Osteoblast (primary cell): Measurements from ENCODE around the gene ZFX. TPM values are rescaled to one million over a fixed set of nuclear protein-coding genes. Genes with fewer than 3 reads are reported as not detected.
"Not testable (repeated sequence)": the region's sequence is repeated elsewhere in the genome, so short reads cannot be mapped to it uniquely, and the experiment has no call there.

Experiments used
- DNase-seq: peaks from one replicate; pipeline ENCODE4 v3.0.0; 2011; ENCODE audit warnings: low spot score, mixed read lengths; ENCODE audit not compliant: insufficient read length; ENCODE audit errors: missing footprints
- H2AFZ ChIP-seq: 2 replicates; pipeline ENCODE4 v1.6.0; 2011; ENCODE audit warnings: mild to moderate bottlenecking, low read length
- H3K27ac ChIP-seq: 2 replicates; pipeline ENCODE4 v1.5.1; 2011; ENCODE audit warnings: mild to moderate bottlenecking, low read depth, low read length, moderate library complexity
- H3K27me3 ChIP-seq: 2 replicates; pipeline ENCODE4 v1.6.0; 2012; ENCODE audit warnings: mild to moderate bottlenecking, control low read depth, inconsistent platforms, low read length, moderate library complexity; ENCODE audit not compliant: insufficient read depth
- H3K36me3 ChIP-seq: 2 replicates; pipeline ENCODE4 v1.5.1; 2011; ENCODE audit warnings: mild to moderate bottlenecking, low read length, control low read depth, moderate library complexity; ENCODE audit not compliant: insufficient read depth
- H3K4me1 ChIP-seq: 2 replicates; pipeline ENCODE4 v1.5.1; 2011; ENCODE audit warnings: mild to moderate bottlenecking, low read length, control low read depth, moderate library complexity; ENCODE audit not compliant: insufficient read depth
- H3K4me2 ChIP-seq: 2 replicates; pipeline ENCODE4 v1.6.0; 2011; ENCODE audit warnings: mild to moderate bottlenecking, low read length; ENCODE audit not compliant: insufficient read depth
- H3K4me3 ChIP-seq: fragments of 200-600 bp; sonication (generic); 3 replicates; pipeline ENCODE4 v1.5.1; 2012; ENCODE audit warnings: mild to moderate bottlenecking, low read length, inconsistent platforms; ENCODE audit not compliant: insufficient read depth
- H3K79me2 ChIP-seq: 2 replicates; pipeline ENCODE4 v1.6.0; 2012; ENCODE audit warnings: mild to moderate bottlenecking, low read length, control low read depth, inconsistent platforms; ENCODE audit not compliant: insufficient read depth
- H3K9me3 ChIP-seq: 2 replicates; pipeline ENCODE4 v1.5.1; 2011; ENCODE audit warnings: low read depth, low read length, control low read depth
- H4K20me1 ChIP-seq: 2 replicates; pipeline ENCODE4 v1.6.0; 2012; ENCODE audit warnings: mild to moderate bottlenecking, low read length, control low read depth; ENCODE audit not compliant: insufficient read depth
- CTCF ChIP-seq: IDR thresholded peaks from 2 replicates; pipeline ENCODE4 v1.5.1; 2011; ENCODE audit warnings: mild to moderate bottlenecking, low read depth, low read length, moderate library complexity; ENCODE audit errors: extremely low read depth
- total RNA-seq: library from RNA; depleted of rRNA; stranded (reverse); fragments of >200 nt; gene quantifications from 2 replicates; pipeline ENCODE4 v1.2.3, GENCODE V29; 2012

ZFX gene
- total RNA-seq, 1 donor, result 50.7 TPM

DNA sequence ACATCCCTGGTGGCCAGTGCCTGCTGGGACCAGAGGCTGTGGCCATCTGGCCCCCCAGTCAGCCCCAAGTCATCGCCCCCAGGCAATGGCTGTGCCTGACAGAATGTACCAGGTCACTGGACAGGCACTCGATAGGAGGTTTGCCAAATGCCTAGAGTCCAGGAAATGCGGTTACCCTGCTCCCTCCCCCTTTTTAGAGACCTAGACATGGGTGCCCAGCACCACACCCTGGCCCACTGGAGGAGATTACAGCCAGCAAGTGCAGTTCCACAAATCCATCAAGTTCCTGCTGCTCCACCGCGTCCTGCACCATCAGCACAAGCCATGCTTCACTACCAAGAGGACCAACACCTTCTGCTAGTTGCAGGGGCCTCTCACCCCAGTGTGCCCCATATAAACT is 16.2 kb upstream of the ZFX start:
- no peak for DNase-seq
- Histone ChIP-seq H3K4me3 (no peak overlapping the region), H4K20me1 (no peaks in the 10 kb centered on the region), H3K4me1 (no peaks in the 10 kb centered on the region), H3K27ac (no peak overlapping the region), H3K36me3 (no peaks in the 10 kb centered on the region), H2AFZ (no peak overlapping the region), H3K79me2 (no peaks in the 10 kb centered on the region), H3K4me2 (no peak overlapping the region), H3K27me3 (peaks cover 4% of the 10 kb centered on the region), H3K9me3 (no peaks in the 10 kb centered on the region)
- no peak for TF ChIP-seq CTCF

GRCh38 chrX:24135768-24136167 is 13.8 kb upstream of the ZFX start:
- H3K9me3 ChIP-seq, H3K4me1 ChIP-seq, H4K20me1 ChIP-seq, H3K4me3 ChIP-seq, H2AFZ ChIP-seq, H3K4me2 ChIP-seq, H3K27ac ChIP-seq, H3K79me2 ChIP-seq, DNase-seq, H3K27me3 ChIP-seq, H3K36me3 ChIP-seq: not testable (repeated sequence)

DNA sequence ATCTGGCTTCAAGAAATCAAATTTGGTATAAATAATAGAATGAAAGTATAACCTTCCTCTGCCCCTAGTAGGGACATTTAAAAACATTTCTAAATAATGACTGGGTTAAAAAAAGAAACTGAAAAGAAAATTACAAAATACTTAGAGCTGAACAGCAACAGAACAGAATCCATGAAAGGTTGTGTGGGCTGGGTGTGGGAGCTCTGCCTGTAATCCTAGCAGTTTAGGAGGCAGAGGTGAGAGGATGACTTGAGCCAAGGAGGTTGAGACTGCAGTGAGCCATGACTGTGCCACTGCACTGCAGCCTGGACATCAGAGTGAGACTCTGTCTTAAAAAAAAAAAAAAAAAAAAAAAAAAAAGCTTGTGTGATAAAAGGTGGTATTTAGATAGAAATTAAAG is 12.3 kb upstream of the ZFX start:
- H3K4me2 ChIP-seq, result no peak overlapping the region
- H3K27me3 ChIP-seq, result peaks cover 2% of the 10 kb centered on the region
- no peak for DNase-seq
- no peak for TF ChIP-seq CTCF
- H3K79me2 ChIP-seq, result no peaks in the 10 kb centered on the region
- no peaks in the 10 kb centered on the region for H3K4me1 ChIP-seq
- H2AFZ ChIP-seq, result no peak overlapping the region
- no peaks in the 10 kb centered on the region for H3K36me3 ChIP-seq
- no peak overlapping the region for H3K27ac ChIP-seq
- no peak overlapping the region for H3K4me3 ChIP-seq
- no peaks in the 10 kb centered on the region for H3K9me3 ChIP-seq
- no peaks in the 10 kb centered on the region for H4K20me1 ChIP-seq

- H3K4me3 ChIP-seq, H3K4me2 ChIP-seq, H3K79me2 ChIP-seq, H3K27ac ChIP-seq, DNase-seq, H2AFZ ChIP-seq, H4K20me1 ChIP-seq, H3K36me3 ChIP-seq, H3K9me3 ChIP-seq, H3K27me3 ChIP-seq: not testable (repeated sequence)
- peaks cover 39% of the 10 kb centered on the region for H3K4me1 ChIP-seq
Observed at GRCh38 chrX:24143982-24144381, 5.5 kb upstream of the ZFX start.

DNA sequence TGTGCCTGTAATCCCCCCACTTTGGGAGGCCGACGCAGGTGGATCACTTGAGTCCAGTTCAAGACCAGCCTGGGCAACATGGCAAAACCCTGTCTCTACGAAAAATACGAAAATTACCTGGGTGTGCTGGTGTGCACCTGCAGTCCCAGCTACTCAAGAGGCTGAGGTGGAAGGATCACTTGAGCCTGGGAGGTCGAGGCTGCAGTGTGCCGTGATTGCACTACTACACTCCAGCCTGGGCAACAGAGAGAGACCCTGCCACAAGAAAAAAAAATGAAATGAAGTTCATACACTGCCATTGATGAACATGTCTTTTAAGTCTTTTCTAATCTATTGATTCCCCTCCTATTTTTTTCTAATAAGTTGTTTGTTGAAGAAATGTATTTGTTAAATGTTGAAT is 5.0 kb upstream of the ZFX start:
- TF ChIP-seq CTCF, result no peak
- H3K79me2 ChIP-seq, result no peaks in the 10 kb centered on the region
- H3K4me3 ChIP-seq, result no peak overlapping the region
- no peaks in the 10 kb centered on the region for H3K27me3 ChIP-seq
- peaks cover 39% of the 10 kb centered on the region for H3K4me1 ChIP-seq
- DNase-seq, result no peak
- H3K27ac ChIP-seq, result no peak overlapping the region
- H3K4me2 ChIP-seq, result no peak overlapping the region
- no peaks in the 10 kb centered on the region for H4K20me1 ChIP-seq
- H3K9me3 ChIP-seq, result no peaks in the 10 kb centered on the region
- no peaks in the 10 kb centered on the region for H3K36me3 ChIP-seq
- no peak overlapping the region for H2AFZ ChIP-seq
